Stimulated activated CD8-positive, alpha-beta memory T cell treated with anti-CD3 and anti-CD28 coated beads, Interleukin-15, amount 100 ng/mL, for 48 hours (primary cell): ENCODE measurements around the gene FGFR4.

ENCODE experiments used
- DNase-seq, 2 donors: peaks; one replicate each; pipeline ENCODE4 v3.0.0-alpha.2; 2020; ENCODE audit warnings: low read depth in 2 of 2

FGFR4 gene

DNA sequence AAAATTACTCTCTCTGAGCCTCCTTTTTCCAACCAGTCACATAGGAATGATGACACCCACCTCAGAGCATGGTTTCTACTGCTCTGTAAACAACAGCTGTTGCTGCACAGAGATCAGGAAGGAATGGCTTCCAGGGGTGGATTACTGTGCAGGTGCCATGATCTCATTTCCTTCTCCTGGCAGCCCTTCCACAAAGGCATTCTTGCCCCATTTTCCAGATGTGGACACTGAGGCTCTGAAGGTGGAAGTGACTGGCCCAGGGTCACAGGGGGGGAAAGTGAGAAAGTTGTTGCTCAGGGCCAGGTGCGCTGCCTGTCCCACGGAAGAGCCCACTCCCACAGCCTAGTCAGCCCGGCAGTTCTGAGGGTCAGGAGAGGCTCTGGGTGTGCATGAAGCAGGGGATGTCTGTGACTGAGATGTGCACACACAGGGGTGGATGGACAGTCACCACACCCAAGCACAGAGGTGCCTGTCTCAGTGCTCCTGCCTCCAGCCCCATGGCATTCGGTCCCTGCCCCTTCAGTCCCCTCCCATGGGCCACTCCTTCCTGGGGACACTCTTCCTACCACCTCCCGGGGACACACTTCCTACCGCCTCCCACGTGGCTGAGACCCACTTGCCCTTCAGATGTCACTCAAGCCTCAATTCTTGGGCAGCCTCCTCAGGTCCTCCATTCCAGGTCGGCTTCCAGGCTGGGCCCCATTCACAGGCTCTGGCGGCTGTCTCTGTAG lies 17.0 kb downstream of the FGFR4 start:
- DNase-seq: no peak

DNA sequence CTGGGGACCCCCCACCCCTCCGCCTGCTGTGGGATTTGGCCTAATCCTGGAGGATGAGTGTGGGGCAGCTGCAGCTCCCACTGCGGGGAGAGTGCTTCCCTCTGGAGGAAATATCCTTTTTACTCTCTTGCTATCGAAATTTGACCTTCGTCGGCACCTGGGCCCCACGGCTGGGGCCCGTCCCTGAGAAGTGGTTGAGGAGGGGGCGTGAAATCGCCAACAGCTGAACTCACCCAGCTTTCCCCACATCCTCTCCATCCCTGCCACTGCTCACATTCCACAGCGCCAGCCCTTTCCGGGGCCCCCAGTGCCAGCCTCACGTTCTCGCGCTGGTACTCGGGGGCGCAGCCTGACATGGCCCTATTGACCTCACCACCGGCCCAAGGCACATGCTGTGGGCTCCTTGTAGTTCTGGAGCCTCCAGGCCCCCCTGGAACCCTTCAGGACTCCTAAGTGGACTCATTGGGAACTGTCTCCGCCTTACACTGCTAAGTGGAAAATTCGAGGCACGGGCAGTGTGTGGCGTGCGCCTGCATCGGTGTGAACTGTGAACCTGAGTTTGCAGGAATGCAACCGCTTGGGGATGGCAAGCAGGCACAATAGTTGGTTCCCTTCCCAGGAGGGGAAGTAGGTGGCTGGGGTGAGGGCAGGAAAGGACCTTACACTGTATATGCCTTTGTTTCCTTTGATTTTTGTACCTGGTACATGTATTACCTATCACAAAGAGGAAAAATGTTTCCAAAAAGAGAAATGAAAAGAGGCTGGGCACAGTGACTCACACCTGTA lies 19.2 kb downstream of the FGFR4 start:
- no peak for DNase-seq

DNA sequence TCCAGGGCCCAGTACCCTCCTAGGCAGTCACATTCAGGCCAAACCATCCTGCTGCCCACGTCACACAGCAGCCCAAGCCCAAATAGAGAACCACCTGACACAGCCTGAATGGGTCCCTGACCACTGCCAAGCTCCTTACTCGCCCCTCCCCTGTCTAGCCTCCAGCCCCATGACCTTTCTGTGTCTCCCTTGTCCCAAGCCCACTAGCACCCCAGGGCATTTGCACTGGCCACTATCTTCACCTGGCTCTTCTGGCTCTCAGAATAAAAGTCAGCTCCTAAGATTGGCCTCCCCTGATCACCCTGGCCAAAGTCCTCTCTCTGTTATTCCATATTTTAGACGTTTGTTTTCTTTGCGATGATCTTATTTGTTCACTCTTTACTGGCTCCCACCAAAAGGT lies 20.4 kb downstream of the FGFR4 start:
- no peak for DNase-seq

DNA sequence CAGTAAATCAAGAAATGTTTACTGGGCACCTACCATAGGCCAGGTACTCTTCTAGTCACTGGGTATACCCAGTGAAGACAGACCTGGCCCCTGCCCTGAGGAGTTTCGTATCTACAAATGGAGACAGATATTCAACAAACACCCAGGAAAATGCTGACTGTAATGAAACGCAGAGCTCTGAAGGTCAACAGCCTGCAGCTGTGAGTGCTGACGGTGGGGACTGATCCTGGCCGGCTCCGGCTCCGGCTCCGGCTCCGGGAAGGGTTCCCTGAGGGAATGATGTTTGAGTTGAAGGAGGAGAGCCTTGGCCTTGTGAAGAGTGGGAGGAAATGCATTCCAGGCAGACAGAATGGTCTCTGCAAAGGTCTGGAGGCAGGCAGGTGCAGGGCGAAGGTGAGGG lies 23.1 kb downstream of the FGFR4 start:
- no peak for DNase-seq

DNA sequence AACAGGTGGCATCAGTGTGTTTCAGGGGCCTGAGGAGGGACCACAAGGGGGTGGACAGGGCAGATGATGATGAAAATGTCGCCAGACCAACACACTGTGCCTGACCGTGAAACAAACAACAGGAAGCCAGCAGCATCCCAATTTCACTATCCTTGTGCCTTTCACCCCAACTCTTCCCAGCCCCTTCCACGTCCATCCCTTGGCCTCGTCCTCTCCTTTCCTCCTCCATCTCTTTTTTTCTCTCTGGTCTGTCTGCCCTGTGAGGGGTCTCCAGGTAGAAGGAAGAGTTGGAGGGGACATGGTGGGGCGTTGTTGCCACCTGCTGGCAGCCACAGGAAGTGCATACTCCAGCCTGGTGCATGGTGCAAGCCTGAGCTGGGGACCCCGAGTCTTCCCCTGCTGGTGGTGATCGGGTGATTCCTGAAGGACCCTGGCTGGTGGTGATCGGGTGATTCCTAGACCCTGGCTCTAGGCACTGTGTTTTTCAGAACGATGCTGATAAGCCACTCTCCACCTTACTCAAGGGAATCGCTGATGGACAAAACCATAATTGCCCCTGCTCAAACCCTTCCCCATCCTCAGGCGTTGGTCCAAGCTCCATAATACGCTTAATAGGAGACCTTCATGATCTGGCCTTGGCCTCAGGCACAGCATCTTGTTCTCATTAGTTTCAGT lies 25.1 kb downstream of the FGFR4 start:
- DNase-seq: peak in 1 of 2 donors; percentile 41

DNA sequence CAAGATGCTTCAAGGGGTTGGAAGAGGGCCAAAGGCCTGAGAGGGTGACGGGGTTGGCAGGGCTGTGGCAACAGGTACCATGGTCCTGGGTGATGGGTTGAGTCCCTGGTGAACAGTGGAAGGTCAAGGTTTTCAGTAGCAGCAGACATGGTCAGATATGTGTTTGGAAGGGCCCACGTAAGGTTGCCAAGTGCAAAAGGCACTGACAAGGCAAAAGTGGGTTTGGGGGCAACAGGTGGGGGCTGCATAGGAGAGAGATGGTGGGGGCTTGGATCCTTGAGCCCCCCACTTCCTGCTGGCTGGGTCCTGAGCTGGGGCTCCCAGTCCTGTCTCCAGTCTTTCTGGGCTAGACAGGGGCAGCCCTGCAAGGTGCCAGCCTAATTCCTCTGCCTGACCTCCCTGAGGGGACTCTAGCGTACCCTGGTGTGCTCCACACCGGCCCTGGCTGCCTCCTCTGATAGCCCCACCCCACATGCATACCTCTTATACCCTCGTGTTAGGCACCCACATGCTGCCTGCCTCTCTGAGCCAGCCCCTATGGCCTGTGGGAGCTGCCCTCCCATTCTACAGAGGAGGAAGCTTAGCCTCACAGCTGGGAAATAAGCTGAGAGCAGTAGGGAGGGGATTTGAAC lies 26.0 kb downstream of the FGFR4 start:
- DNase-seq: no peak

DNA sequence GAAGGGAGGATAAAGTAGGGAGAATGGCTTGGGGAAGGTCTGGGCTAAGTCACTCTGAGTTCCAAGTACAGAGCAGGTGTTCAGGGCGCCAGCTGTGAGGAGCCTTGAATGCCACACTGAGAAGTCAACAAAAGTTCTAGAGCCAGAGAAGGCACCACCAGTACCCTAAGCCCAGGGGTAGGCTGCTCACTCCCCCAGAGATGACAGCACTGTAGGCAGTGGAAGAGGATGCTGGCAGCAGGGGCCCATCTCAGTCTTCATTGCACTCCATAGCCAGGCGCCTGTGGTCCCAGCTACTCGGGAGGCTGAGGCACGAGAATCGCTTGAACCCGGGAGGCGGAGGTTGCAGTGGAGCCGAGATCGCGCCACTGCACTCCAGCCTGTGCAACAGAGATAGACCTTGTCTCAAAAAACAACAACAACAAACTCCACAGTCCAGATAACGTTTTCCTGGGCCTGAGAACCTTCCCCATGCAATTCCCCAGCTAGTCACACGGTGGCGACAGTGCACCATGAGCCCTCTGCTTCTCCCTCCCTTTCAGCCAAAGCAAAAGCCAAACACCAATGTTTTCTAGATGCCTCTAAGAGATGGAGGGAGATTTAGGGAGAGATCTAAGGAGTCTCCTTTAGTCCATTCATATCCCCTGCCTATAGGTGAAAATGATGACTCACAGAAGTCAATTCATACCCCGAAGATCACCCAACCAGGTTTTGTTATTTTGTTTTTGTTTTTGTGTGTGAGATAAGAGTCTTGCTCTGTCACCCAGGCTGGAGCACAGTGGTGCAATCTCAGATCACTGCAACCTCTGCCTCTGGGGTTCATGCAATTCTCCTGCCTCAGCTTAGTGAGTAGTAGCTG lies 27.1 kb downstream of the FGFR4 start:
- peak; percentile 44 to 49 for DNase-seq

DNA sequence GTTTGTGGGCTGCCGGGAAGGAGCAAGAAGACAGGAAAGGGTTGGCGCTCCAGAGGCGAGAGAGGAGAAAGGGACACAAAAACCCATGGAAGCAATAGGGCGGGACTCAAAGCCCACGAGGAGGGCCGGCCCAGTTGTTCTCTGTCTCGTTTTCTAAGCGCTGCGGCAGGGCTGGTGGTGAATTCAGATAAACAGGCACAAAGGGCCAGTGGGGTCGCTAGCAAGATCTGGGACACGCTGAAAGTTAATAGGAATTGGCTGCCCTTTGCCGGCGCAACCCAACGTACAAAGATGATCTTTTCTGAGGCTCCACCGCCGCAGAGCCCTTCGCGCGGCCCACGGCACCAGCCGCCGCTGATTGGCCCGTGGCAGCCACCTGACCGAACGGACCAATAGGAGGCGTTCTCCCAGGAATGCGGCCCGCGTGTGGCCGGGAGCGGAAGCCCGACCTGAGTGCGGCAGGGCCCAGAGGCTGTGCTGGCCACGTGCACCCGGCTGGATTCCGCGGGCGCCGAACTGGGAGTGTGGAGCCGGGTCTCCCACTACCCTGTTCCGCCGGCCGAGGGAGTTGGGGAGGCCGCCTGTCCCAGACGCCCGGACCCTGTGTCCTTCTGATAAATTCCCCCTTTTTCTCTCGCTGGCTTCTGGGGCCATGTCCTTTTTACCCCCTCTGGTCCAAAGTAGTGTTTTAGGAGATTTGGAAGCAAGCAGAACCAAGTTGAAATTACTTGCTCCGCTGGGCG lies 30.1 kb downstream of the FGFR4 start:
- peak; percentile 79 to 80 for DNase-seq

DNA sequence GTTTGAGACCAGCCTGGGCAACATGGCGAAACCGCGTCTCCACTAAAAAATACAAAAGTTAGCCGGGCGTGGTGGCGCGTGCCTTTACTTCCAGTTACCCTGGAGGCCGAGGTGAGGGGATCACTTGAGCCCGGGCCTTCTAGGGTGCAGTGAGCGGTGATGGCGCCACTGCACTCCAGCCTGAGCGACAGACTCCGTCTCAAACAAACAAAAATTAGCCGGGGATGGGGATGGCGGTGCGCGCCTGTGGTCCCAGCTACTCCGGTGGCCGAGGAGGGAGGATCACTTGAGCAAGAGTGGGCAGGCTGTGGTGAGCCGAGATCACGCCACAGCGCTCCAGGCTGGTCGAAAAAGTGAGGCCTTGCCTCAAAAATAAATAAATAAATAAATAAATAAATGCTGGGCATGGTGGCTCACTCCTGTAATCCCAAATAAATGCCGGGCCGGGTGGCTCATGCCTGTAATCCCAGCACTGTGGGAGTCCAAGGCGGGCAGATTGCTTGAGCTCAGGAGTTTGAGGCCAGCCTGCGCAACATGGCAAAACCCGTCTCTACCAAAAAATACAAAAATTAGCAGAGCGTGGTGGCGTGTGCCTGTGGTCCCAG lies 30.8 kb downstream of the FGFR4 start:
- DNase-seq: no peak

DNA sequence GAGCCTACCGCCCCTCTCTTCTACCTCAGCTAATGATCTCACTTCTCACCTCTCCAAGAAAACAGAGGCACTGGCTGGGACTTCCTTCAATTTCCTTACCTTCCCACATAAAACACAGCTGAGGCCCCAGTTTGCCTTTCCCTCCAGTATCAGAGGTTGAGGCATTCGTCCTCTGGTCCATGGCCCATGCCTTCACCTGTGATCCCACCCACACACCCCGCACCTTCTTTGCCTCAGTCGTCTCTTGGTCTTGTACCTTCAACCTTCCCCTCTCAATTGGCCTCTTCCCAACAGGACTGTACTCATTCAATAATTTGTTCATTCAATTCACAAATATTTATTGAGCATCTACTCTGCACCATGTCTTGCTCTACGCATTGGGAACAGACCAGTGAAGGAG lies 35.9 kb downstream of the FGFR4 start:
- no peak for DNase-seq

DNA sequence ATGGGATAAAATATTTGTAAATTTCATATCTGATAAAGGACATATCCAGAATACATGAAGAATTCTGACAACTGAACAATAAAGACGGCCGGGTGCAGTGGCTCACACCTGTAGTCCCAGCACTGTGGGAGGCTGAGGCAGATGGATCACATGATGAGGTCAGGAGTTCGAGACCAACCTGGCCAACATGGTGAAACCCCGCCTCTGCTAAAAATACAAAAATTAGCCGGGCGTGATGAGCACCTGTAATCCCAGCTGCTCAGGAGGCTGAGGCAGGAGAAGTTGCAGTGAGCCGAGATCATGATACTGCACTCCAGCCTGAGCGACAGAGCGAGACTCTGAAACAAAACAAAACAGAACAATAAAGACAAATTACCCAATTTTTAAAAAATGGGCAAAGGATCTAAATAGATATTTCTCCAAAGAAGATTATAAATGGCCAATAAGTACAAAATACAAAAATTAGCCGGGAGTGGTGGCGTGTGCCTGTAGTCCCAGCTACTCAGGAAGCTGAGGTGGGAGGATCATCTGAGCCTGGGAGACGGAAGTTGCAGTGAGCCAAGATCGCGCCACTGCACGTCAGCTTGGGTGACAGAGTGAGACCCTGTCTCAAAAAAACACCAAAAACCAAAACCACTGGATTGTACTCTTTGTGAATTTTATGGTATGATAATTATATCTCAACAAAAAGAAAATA lies 37.2 kb downstream of the FGFR4 start:
- DNase-seq: no peak

DNA sequence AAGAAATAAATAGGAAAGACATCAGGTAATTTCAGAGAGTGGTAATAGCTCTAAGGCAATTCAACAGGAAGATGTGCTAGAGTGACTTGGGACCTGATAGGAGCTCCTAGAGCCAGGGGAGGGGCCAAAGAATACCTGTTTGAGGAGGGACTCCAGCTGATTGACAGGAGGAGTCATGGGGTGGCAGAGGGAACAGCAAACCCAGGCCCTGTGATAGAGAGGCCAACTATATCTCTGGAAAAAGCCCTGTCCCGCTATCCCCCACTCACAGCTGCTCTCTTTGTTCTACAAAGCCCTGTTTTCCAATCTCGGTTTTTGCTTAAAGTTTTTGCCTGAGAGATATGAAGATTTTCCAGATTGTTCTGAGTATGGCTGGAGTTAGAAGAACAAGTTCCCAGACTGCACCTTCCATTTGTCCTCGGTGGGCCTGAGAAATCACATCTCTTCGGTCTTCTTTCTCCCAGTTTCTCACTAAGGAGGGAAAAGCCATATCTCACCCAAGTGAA lies 37.8 kb downstream of the FGFR4 start:
- no peak for DNase-seq

DNA sequence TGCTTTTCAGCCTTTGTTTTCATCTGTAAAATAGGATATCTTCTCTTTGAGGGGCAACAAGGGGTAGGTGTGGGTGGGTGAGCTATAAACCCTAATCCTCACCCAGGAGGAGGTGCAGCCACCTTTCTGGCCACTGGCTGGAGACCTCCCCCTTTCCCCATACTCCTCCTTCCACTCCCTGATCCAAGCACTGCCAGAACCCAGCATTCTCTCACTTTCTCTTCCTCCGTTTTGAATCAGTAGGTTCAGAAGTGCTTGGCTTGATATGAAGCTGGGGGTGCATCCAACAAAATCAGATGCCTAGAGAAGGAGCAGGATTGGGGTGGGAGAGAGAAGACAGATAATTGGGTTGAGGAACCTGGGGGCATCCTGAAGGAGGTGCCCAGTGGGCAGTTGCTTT lies 40.1 kb downstream of the FGFR4 start:
- DNase-seq: no peak

DNA sequence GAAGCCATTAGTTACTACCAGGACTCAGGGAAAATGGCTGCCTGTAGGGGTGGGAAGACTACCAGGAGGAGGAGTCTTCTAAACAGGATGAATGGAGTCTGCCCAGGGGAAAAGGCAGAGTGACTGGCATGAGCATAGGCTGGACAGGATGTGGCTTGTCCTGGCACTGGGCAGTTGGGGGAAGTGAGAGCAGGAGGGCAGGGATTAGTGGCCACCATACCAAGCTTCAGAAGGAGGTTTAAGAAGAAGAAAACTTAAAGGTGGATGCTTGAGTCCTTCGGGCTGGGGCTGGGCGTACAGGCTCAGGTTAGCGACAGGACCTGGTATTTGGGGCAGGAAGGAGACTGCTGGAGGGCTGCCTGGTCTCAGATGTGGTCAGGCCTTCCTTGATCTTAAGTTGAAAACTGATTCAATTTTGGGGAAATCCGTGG lies 41.9 kb downstream of the FGFR4 start:
- no peak for DNase-seq

DNA sequence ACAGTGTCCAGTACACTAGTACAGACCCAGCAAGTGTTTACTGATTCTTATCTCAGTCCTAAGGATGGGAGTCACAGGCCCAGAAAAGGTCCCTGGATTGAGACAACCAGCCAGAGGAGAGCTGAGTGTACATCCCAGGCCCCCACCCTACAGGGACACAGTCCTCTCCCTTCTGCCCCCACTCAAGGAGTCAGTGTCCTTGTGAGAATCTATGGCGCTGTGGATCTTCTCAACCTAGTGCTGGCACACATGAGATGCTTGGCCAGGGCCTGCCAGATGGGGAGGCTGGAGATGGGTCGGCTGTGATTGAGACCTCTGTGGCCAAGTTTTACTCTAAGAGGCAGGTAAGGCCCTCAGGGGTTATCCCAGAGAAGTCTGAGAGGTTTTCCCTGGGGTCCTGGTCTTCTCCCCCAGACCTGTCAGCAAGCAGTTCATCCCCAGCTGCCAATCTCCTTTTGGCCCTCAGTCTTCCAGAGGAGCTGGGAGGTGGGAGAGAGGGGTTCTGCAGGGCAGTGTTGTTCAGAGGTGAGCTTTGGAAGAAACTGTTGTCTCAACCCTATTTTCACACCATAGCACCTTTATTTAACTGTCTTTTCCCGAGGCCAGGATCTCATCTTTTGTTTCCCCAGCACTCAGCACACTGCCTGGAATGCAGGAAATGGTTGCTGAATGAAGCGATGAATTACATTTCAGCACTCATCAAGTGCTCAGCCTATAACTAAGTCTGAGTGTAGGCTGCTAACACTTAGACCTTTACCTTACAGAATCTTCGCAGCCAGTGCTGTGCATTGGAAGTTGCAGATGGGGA lies 43.7 kb downstream of the FGFR4 start:
- DNase-seq: no peak

DNA sequence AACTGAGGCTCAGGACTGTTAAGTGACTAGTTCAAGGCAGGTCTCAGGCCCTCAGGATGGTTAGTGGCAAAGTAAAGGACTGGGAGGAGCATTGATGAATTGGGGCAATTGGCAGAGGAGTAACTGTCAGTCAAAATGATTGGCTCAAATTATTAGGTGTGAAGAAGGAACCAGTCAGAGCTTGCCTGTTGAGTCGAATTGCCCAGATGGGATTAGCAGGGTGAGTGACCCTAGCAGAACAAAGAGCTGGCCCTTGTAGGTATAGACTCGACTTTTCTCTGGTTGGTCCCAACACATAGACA lies 44.3 kb downstream of the FGFR4 start:
- no peak for DNase-seq

DNA sequence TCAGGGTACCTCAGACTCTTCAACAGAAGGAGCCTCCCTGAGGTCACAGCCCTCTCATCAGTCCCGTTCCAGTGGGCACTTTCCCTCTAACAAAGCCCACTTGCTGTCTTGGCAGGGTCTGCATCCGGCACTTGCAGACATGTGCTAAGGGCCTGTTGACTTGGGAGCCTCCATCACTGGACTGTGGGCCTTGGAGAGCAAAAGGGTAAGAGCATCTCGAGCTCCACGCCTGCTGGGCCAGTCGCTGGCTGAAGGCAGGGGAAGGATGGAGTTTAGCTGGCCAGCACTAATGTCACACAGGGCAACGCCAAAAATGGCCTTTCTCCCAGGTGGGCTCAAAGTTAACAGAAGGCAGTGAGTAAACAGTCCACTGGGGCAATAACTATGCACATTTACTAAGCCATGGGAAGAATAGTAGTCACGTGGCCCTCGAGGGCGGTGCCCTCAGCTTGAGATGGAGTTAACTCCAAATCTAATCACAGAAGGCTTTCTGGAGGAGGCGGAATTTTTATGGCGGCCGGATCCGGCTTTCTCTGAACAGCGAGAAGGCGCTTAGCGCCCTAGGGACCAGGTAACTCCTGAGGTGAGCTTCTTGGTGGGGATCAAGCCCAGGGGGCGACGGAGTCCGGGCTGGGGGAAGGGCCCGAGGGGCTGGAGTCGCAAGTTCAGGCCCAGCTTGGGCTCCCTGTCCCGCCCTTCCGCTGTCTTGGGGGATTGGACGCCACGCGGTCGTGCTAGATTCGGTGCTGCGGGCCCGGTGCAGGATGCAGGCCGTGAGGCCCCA lies 44.8 kb downstream of the FGFR4 start:
- DNase-seq: no peak
